Right forelimb (tissue), 1 donor: Measurements from ENCODE around the gene ATF1.

Experiments
- DNase-seq: peaks from one replicate; pipeline ENCODE4 v3.0.0-alpha.2; 2018

ATF1 gene

DNA sequence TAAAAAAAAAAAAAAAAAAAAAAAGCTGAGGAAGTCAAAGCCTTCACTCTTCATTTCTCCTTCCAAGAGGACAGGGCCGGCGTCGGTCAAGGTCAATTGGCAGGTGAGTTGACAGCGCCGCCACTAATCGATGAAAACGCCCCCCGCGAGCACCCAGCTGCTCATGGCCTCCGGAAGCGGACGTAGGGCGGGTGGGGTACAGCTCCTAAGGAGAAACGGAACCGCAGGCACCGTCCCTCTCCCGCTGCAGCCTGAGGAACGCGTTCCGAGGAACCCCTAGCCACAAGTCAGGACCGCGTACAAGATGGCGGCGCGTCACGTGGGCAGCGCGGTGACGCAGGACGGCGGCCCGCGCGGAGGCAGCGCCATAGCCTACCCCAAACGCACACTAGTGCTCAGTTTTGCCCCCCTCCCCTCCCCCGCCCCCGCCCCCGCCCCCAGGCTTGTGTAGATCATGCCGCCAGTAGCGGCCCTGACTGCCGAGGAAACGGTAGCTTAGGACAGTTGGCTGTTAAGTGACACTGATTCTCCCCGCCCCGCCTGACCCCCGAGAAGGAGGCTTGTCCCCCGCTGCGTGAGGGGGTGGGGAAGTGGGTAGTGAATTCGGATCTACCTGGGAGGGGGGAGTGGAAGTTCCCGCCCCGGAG is at the start of gene ATF1:
TSS of gene ATF1 (plus strand) at position 463 of the 647 bp plus-strand sequence. CDS start 16,045 bp downstream, outside the sequence.
- peak; percentile 94 for DNase-seq

- no peak for DNase-seq
Measured at GRCh38 chr12:50715174-50715573, 48.7 kb upstream of the ATF1 start.

DNA sequence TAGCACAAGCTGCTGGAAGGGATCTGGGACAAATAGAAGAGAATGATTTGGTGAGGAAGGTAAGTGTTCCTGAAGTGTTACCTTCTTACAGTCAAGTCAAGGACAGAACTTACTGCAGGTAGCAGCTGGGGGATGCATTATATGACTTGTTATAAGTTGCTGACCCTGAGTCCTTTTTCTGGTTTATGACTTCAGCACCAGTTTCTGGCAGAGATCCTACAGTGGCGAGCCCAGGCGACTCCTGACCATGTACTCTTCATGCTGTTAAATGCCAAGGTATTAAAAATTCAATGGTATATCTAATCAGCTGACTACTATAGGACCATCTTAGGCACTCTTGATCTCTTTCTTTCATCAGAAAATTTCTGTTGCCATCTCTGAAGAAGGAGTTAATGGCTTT is 45.1 kb upstream of the ATF1 start:
- no peak for DNase-seq

GRCh38 chr12:50720085-50720484 is 43.8 kb upstream of the ATF1 start:
- no peak for DNase-seq

GRCh38 chr12:50720501-50720900 is 43.4 kb upstream of the ATF1 start:
- no peak for DNase-seq

GRCh38 chr12:50723865-50724264 is 40.0 kb upstream of the ATF1 start:
- DNase-seq = no peak

DNA sequence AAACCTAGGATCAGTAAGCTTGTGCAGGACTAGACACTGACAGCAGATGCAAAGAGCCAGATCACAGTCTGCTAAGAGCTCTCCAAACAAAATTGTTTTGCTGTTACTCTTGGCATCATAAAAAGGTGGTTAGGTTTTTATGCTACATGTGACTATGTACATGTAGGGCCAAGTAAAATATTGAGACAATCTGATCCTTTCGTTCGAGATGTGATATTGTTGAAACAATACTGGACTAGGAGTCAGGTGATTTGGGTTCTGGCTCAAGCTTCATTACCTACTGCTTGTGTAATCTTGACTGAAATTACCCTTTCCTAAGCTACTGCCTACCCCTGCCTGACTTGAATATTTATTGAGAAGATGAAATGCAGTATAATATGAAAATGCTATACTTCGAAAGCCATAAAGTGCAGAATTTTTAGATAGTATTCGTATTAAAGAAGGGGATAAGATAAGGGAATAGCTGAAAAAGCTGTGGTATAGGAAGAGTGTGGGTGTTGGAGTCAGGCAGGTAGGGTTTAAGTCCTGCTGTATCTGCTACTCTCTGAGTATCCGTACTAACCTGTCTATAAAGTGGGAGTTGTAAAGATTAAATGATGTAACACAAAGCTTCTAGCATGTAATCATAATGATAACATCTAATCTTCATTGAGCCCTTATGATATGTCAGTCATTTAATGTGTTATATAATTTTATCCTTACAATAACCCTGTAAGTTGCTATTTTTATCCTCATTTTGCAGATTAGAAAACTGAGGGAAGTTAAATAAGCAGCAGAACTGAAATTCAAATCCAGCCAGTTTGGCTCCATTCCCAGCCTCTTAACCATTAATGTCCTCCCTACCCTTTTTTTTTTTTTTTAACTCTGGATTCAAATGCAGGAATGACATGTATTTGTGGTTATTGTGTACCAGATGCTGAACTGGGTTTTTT is 38.6 kb upstream of the ATF1 start:
- no peak for DNase-seq

- DNase-seq = no peak
Measured at GRCh38 chr12:50727466-50727865, 36.4 kb upstream of the ATF1 start.

GRCh38 chr12:50728417-50728816 is 35.5 kb upstream of the ATF1 start:
- DNase-seq = no peak

GRCh38 chr12:50728841-50729240 is 35.1 kb upstream of the ATF1 start:
- no peak for DNase-seq

DNA sequence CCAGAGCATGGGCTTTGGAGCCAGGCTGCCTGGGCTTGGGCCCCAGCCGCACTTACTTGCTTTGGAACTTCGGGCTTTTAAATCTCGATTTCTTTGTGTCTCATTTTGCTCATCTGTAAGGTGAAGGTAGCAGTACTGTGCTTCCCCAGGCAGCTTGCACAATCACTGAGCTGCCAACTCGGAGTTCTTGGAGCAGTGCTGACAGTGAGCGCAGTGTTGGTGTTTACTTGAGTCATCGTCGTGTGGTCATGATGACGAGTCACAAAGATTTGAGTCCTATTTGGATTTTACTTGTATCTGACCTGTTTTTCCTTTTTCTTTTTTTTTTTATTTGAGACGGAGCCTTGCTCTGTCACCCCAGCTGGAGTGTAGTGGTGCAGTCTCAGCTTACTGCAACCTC is 31.3 kb upstream of the ATF1 start:
- no peak for DNase-seq

DNA sequence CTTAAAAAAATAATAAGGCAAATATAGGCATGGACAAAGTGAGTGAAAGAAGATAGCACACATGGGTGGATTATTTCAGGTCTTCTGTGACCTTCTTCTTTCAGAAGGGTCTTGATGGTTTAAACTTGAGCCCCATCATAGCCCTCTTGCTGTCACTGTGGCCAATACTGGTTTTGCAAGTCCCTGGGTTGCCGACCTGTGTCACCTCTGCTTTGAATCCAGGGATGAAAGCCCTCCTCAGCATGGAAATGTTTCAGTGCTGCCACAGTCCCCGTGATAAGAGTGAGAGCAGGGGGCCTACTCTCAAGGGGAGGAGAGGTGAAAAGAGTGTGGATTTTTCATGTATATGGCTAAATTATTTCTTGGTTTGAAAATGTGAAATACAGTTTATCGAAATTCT is 30.2 kb upstream of the ATF1 start:
- DNase-seq = no peak

DNA sequence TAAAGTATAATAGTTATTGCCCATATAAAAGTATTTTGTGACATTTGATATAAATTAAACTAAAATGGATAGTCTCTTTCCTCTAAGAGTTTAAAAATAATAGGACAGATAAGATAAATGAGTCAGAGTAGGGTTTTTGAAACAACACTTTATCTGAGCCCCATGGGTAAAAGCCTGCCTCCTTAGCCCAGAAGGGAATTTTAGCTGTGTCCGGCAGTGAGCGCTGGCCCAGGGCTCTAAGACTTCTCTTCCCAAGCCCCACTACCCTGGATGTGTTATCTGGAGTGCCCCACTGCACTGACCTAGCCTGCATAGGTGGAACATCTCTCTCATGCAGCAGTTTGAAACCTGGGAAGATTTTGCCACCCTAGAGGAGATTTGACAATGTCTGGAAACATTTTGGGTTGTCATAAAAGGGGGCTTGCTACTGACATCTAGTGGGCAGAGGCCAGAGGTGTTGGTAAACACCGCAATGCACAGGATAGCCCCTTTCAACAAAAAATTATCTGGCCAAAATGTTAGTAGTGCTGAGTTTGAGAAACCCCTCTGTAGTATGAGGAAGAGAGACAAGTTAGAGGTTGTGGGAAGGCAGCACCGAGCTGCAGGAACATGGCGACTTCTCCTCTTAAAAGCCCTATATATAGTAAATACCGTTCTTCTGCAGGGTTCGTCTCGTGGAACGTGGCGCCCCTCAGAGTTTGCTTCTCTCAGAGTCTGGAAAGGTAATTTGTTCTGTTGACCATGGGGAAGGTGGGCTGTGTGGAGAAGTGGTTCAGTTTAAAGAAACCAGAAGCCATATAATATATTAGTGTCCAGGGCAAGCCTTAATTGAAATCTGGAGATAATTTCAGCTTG is 29.3 kb upstream of the ATF1 start:
- peak; percentile 54 for DNase-seq

DNA sequence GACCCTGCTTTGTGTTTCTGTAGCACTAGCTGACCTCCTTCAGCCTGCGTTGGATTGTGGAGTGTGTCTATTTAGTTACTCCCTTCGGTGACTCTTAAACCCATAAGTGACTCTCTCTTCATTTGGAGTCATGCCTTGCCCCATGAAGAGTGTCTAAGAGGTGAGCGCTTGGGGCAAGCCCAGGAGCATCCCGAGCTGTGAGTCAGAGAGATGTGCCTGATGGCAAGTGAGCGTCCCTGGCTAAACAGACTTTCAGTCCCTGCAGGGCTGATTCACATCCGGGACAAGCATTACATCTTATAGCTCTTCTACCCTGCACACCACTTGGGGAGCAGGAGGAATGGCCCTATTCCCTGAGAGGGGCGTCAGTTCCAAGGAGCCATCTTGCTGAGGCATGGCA is 24.3 kb upstream of the ATF1 start:
- no peak for DNase-seq

DNA sequence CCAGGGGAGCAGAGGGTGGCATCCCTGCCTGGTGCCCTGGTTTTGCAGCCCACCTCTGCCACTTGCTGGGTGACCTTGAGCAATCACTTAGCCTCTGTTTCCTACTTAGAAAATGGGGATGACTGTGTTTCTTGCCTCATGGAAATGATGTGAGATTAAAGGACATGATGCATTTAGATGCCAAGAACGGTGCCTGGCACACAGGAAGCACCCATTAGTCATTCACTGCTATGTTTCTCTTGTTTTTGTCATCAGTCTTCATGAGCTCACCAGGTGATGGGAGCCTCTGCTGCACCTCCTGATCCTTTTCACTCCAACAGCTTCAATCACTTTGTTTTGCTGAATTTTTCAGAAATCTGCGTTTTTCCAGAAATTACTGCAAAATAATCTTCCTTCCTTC is 23.6 kb upstream of the ATF1 start:
- DNase-seq = no peak

GRCh38 chr12:50742776-50743175 is 21.1 kb upstream of the ATF1 start:
- no peak for DNase-seq

- DNase-seq = no peak
Measured at GRCh38 chr12:50745861-50746260, 18.0 kb upstream of the ATF1 start.

DNA sequence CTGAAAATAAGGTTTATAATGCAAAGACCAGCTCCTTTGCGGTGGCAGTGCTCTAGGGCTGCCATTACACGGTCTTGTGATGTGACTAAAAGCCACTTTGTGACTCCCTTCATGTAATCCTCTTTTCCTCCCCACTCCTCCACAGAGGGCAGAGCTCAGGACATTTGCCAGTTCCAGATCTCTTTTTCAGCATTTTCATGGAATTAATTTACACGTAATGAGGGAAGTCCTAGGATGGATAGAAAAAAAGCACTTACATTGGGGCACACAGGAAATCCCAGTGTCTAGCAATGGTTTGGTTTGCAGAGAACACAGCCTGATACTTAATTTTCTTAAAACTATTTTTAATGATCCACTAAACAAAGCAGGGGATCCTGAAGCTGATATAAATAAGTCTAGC is 17.5 kb upstream of the ATF1 start:
- DNase-seq = no peak

- DNase-seq = no peak
Measured at GRCh38 chr12:50747817-50748216, 16.1 kb upstream of the ATF1 start.

- no peak for DNase-seq
Measured at GRCh38 chr12:50749459-50749882, 14.4 kb upstream of the ATF1 start.

GRCh38 chr12:50750366-50750765 is 13.5 kb upstream of the ATF1 start:
- DNase-seq = no peak

DNA sequence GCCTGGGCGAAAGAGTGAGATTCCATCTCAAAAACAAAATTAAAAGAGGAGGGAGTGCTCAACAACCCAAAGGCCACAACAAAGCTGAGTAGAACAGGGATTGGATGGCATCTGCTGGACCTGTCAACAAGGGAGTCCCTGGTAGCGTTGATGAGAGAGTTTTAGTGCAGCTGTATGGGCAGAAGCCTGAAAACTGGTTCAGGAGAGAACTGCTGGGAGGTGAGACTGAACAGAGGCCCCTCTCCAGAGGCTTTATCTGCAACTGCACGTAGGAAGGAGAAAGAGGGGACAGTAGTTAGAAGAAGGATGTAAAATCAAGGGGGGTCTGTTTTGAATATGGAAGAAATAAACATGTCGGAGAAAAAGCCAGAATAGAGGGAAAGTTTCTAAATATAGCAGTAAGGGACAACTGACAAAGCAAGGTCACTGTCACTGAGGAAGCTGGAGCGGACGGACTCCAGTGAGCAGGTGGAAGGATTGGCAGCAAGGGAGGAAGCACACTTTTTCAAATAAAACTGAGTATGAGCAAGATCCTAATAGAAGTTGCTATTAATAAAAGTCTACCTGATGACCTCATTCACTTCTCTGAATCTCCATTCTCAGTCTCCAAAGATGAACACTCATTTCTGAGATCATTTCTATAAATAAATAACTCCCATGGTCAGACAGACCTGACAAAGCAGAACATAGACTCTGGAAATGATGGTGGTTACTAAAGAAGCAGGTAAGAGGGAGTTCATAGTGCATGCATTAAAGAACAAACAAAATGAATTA is 11.8 kb upstream of the ATF1 start:
- no peak for DNase-seq
